PFSK-1 (cell line): Measurements from ENCODE around the gene CPVL.

Experiments
- FOXP2 ChIP-seq: optimal IDR thresholded peaks from 2 replicates; pipeline ENCODE3; 2011; ENCODE audit warnings: borderline replicate concordance, control low read depth, inconsistent platforms; ENCODE audit not compliant: insufficient read depth; ENCODE audit errors: extremely low read length, extremely low read depth
- POLR2AphosphoS5 ChIP-seq: IDR thresholded peaks from 2 replicates; pipeline ENCODE4 v1.6.1; 2012; ENCODE audit warnings: low read depth, mild to moderate bottlenecking, control low read depth, low read length, moderate library complexity
- REST ChIP-seq, 2 experiments: IDR thresholded peaks; 2 replicates each; pipeline versions ENCODE4 v1.6.1 to v1.8.0; 2011 to 2012; ENCODE audit warnings: low read depth in 2 of 2, low read length in 2 of 2, control low read depth in 1 of 2, inconsistent platforms in 1 of 2, mild to moderate bottlenecking in 1 of 2, moderate library complexity in 1 of 2; ENCODE audit not compliant: insufficient read depth in 1 of 2
- SIN3A ChIP-seq: IDR thresholded peaks from 2 replicates; pipeline ENCODE4 v1.6.1; 2012; ENCODE audit warnings: mild to moderate bottlenecking, low read length, moderate library complexity, borderline replicate concordance; ENCODE audit not compliant: insufficient read depth
- TAF1 ChIP-seq: IDR thresholded peaks from 2 replicates; pipeline ENCODE4 v1.6.1; 2012; ENCODE audit warnings: low read length, control low read depth, borderline replicate concordance; ENCODE audit not compliant: insufficient read depth

The CPVL gene

GRCh38 chr7:28955718-28956607, 190.4 kb downstream of the CPVL start:
- TF ChIP-seq POLR2AphosphoS5: no peak
- TF ChIP-seq SIN3A: no peak
- no peak for TF ChIP-seq FOXP2
- TF ChIP-seq REST (IDR thresholded peaks at IDR 0.05; ENCODE audit: insufficient read depth in 1 of 2, low read depth in 2 of 2, low read length in 2 of 2): no peak
- no peak for TF ChIP-seq TAF1

- TF ChIP-seq SIN3A (no peak), TAF1 (no peak), REST (IDR thresholded peaks at IDR 0.05; ENCODE audit: insufficient read depth in 1 of 2, low read depth in 2 of 2, low read length in 2 of 2) (no peak), POLR2AphosphoS5 (no peak), FOXP2 (no peak)
These were observed 191.0 kb downstream of the CPVL start for GRCh38 chr7:28955356-28955717.

- TF ChIP-seq POLR2AphosphoS5: no peak
- TF ChIP-seq REST (IDR thresholded peaks at IDR 0.05; ENCODE audit: insufficient read depth in 1 of 2, low read depth in 2 of 2, low read length in 2 of 2): no peak
- TF ChIP-seq TAF1: no peak
These were observed 191.4 kb downstream of the CPVL start for GRCh38 chr7:28954946-28955345.

GRCh38 chr7:28954471-28954870, 191.9 kb downstream of the CPVL start:
- TF ChIP-seq SIN3A (no peak), TAF1 (no peak), REST (IDR thresholded peaks at IDR 0.05; ENCODE audit: insufficient read depth in 1 of 2, low read depth in 2 of 2, low read length in 2 of 2) (no peak), POLR2AphosphoS5 (no peak), FOXP2 (no peak)
